Hypothalamus (tissue), 51 donors: Measurements from ENCODE around the gene RPL28.
A peak's percentile ranks its signal among the peaks of the same experiment; 100 is the strongest.
"Not testable (repeated sequence)": the region's sequence is repeated elsewhere in the genome, so short reads cannot be mapped to it uniquely, and the experiment has no call there.

Experiments used
- DNase-seq, 51 donors: peaks; one replicate each; lab custom pipeline; 2025; lab: John Stamatoyannopoulos, UW

The RPL28 gene

DNA sequence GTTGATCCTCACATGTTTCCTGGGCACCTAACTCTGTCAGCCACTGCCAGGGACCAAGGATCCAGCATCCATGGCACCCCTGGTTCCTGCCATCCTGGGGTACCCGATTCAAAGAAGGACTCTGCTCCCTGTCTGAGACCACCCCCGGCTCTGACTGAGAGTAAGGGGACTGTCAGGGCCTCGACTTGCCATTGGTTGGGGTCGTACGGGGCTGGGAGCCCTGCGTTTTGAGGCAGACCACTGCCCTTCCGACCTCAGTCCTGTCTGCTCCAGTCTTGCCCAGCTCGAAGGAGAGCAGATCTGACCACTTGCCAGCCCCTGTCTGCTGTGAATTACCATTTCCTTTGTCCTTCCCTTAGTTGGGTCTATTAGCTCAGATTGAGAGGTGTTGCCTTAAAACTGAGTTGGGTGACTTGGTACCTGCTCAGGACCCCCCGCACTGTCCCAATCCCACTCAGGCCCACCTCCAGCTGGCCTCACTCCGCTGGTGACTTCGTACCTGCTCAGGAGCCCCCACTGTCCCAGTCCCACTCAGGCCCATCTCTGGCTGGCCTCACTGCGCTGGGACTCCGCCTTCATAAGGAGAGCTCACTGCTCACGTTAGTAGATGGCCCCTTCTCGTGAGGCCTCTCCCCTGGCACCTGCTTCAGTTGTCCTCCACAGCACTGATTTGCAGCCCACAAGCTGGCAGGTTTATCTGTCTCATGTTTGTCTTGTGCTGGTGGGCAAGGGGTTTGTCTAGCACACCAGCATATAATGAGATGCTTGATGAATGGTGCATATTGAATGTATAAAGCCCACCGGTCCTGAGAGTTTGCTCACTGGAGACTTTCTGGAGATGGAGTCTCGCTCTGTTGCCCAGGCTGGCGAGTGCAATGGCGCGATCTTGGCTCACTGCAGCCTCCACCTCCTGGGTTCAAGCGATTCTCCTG is 3.9 kb downstream of the RPL28 start:
- DNase-seq, result no peak

DNA sequence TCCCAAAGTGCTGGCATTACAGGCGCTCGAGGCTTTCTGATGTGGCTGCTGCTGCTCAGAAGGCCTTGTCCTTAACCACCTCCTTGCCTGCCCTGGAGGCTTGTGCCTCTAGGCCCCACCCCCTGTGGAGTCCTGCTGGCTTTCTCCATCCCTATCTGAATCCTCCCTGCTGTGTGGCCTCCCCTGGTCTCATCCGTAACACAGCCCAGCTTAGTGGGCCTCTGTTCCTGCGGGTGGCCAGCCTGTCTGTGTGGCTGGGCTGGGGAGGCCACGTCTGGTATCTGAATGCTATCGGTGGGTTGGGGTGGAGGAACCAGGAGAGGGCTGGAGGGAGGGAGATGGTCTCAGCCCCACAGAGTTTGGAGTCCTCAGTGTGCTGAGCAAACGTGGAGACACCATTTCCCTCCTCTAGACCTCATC is 4.7 kb downstream of the RPL28 start:
- no peak for DNase-seq

- DNase-seq, result no peak
These were observed 5.5 kb downstream of the RPL28 start for GRCh38 chr19:55391191-55391670.

DNA sequence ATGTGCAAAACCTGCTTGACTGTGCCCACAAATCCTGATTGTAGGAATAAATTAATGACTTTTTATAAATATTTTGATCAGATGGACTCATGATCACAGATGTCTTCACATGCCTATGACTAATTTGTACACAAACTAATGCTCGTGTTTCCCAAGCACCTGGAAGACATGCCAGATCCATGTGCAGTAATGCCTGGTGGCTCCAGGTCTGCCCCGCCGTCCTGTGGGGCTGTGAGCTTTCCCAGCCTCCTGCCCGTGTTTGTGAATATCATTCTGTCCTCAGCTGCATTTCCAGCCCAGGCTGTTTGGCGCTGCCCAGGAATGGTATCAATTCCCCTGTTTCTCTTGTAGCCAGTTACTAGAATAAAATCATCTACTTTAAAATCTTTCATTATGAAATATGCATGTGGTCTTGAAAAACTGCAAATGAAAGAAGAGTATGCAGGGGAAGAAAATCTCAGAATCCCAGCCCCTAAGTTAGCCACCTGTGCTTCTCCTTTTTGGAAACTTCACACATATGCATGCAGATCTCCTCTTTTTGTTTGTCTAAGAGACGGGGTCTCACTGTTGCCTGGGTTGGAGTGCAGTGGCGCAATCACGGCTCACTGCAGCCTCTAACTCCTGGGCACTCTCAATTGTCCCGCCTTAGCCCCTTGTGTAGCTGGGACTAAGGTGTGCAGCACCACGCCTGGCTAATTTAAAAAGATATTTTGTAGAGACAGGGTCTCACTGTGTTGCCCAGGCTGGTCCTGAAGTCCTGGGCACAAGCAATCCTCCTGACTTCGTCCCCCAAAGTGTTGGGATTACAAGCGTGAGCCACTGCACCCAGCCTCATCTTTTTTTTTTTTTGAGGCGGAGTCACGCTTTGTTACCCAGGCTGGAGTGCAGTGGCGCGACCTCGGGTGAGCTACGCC is 6.2 kb downstream of the RPL28 start:
- no peak for DNase-seq

DNA sequence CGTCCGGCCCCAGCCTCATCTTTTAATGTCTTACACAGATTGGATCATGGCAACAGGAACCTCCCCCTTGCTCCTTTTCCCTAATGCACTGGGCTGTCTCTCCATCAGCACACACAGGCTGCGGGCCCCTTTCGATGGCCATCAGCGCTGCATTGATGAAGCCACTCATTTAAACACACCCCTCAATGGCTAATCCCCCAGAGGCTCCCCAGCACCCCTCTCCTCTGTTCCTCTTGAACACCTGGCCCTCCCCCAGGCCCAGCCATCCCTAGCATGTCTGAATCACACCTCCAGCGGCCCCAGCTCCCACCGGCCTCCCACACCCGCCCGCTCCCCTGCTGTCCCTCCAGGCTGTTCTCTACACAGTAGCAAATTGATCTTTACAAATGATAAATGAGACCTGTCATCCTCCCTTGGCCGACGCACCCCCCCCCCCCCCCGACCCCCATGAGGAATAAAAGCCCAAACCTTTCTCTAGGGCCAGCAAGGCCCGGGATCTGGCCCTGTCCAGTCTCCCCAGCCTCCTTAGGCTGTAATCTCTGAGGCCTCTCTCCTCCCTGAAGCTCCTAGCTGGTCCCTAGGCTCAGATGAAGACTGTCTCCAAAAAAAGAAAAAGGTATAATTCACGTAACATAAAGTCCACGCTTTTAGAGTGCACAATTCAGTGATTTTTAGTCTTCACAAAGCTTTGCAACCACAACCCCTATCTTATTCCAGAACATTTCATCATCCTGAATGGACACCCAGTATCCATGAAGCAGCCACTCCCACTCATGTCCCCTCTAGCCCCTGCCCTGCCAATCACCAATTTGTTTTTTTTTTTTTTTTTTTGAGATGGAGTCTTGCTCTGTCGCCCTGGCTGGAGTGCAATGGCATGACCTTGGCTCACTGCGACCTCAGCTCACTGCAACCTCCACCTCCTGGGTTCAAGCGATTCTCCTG is 7.4 kb downstream of the RPL28 start:
- DNase-seq, result no peak

DNA sequence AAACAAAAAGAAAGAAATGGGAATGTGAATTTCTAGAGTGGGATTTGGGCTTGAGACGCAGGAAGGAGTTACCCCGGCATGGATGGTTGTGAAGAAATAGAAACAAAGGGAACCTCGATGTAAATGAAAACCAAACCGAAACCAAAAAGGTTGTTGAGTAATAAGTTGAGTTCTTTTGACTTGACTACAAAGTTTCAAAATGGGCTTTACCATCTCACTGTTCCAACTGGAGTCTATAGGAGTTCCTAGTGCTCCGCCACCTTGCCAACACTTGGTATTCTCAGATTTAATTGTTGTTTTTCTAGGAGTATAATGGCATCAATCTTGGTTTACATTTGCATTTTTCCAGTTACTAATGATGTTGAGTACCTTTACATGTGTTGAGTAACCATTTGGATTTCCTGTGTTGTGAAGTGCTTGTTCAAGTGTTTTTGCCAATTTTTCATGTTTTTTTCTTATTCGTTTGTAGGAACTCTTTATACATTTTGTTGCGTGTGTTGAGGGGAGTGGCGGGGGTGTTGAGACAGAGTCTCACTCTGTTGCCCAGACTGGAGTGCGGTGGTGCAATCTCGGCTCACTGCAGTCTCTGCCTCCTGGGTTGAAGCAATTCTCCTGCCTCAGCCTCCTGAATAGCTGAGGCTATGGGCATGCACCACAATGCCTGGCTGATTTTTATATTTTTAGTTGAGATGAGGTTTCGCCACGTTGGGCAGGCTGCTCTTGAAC is 12.6 kb downstream of the RPL28 start:
- DNase-seq, result no peak

DNA sequence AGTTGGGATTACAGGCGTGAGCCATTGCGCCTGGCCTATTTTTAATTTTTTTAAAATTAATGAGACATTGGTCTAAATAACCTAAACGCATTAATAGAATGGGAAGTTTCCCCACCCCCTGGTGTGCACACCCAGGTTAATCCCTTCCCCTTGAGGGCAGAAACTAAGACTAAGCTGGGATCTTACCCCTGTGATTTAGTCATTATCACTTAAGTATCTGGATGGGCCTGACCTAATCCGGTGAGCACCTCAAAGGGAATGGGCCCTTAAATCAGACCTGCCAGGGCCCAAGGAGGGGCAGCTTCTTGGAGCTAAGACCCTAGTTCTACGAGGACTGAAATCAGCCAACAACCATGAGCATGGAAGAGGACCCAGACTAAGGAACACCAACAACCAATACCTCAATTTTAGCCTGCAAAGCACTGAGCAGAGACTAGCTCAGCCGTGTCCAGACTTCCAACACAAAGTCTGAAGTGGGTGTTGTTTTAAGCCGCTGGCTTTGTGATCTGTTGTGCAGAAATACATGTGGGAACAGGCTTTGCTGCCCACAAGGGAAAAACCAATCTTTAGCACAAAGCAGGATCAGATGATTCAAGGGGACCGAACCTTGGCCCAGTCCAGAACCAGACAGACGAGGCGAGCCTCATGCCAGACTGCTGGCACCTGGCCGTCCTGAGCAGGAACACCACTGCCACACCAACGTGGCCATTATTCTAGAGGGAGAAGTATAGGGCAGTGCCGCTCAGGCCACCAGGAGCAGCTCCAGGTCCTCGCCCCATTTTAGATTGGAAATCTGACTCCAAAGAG is 14.8 kb downstream of the RPL28 start:
- no peak for DNase-seq

DNA sequence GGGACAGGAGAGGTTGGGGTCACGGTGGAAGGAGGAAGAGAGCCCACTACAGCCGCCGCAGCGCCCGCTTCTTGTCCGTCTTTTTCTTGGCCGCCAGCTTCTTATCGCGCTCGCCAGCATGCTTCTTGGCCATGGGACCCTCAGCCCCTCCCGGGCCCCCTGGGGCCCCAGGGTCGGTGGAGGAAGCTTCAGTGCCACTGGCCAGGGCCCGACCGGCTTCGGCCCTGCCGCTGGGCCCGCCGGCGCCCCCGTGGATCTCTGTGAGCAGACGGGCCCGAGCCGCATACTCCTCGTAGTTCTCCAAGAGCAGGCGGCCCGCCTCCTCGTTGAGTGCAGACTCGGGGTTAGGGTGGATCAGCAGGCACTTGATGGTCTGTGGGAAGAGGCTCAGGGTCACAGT is 15.7 kb downstream of the RPL28 start:
- not testable (repeated sequence) for DNase-seq

GRCh38 chr19:55402509-55402908 is 16.8 kb downstream of the RPL28 start:
- no peak for DNase-seq

- no peak for DNase-seq
These were observed 19.9 kb downstream of the RPL28 start for GRCh38 chr19:55405638-55406037.

DNA sequence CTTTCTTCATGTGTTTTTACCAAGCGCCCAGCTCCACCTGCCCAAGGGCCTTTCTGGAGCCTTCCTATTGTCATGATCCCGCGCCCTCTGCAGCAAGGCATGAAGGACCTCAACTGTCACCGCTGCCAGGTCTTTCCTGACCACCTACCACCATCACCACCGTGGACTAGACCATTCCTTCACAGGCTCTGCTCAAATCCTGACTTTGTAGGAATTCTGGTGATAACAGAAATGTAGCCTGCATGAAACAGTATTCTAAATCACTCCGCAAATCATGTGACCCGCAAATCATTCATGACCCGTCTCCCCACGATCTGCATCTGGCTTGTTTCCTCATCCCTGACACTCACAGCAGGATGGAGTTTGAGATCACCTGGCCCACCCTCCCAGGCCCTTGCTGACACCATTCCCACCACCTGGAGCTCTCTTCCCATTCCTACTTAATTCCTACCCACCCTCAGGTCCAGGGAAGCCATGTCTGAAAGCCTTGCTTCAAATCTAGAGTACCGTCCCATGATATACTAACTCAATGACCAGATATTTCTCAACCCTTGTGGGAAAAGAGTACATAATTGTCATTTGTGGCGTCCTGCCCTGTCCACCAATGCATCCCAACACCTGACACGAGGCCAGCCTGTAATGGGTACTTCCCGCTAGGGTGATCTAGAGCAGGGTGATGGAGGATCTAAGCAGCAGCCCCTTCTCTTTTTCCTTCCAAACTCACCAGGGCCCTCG is 20.5 kb downstream of the RPL28 start:
- DNase-seq, result no peak

GRCh38 chr19:55406826-55407549 is 21.3 kb downstream of the RPL28 start:
- DNase-seq, result peak in 3 of 51 donors; percentile 15 to 47 (median 22)

GRCh38 chr19:55407550-55407799 is 21.7 kb downstream of the RPL28 start, which contains the start of gene UBE2S:
UBE2S (minus strand) TSS chr19:55407788; CDS start chr19:55407589, 199 bp downstream.
- not testable (repeated sequence) for DNase-seq

- DNase-seq, result peak; percentile 89 to 99 (median 98)
These were observed 22.2 kb downstream of the RPL28 start for GRCh38 chr19:55407800-55408532.

GRCh38 chr19:55408533-55408872 is 22.8 kb downstream of the RPL28 start:
- peak in 1 of 51 donors; percentile 61 for DNase-seq

DNA sequence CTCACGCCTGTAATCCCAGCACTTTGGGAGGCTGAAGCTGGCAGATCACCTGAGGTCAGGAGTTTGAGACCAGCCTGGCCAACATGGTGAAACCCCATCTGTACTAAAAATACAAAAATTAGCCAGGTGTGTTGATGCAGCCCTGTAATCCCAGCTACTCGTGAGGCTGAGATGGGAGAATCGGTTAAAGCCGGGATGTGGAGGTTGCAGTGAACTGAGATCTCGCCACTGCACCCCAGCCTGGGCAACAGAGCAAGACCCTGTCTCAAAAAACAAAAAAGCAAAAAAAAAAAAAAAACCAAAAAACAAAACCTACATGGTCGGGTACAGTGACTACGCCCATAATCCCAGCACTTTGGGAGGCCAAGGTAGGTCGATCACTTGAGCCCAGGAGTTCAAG is 23.4 kb downstream of the RPL28 start:
- DNase-seq, result not testable (repeated sequence)

- no peak for DNase-seq
These were observed 24.4 kb downstream of the RPL28 start for GRCh38 chr19:55410168-55410567.
